Right lobe of liver (tissue), 6 donors: ENCODE data around the gene LRFN2. TPM values are rescaled to one million over a fixed set of nuclear protein-coding genes. Genes with fewer than 3 reads are reported as not detected.

Experiments
- ATAC-seq, 4 donors: fragments of 200-7000 bp; cut with Tn5 transposase; one replicate each; pipeline ENCODE4 v1.9.1; 2020; ENCODE audit warnings: mild to moderate bottlenecking in 4 of 4, moderate library complexity in 4 of 4
- DNase-seq, 3 donors: peaks; one replicate each; pipeline ENCODE4 v3.0.0-alpha.2; 2020
- H3K27ac ChIP-seq, 3 donors: fragments of 200-600 bp; one replicate each; pipeline ENCODE4 v1.8.0; 2022
- H3K27me3 ChIP-seq, 2 donors: fragments of 200-600 bp; one replicate each; pipeline ENCODE4 v1.8.0; 2022
- H3K36me3 ChIP-seq, 4 donors: fragments of 200-600 bp; sonication (generic) in 1 of 4; one replicate each; pipeline versions ENCODE4 v1.5.1 to v1.8.0; 2017 to 2022; ENCODE audit warnings: control low read depth in 1 of 4
- H3K4me1 ChIP-seq, 4 donors: fragments of 200-600 bp; sonication (generic) in 1 of 4; one replicate each; pipeline versions ENCODE4 v1.5.1 to v1.8.0; 2017 to 2022; ENCODE audit warnings: control low read depth in 1 of 4
- H3K4me3 ChIP-seq, 3 donors: fragments of 200-600 bp; one replicate each; pipeline ENCODE4 v1.8.0; 2022
- H3K9me3 ChIP-seq, 4 donors: fragments of 200-600 bp; sonication (generic) in 1 of 4; one replicate each; pipeline versions ENCODE4 v1.5.1 to v1.8.0; 2017 to 2022; ENCODE audit warnings: control low read depth in 1 of 4
- CTCF ChIP-seq, 4 donors: fragments of 200-600 bp in 3 of 4; fragments of 450-650 bp in 1 of 4; IDR thresholded peaks; one replicate each; pipeline versions ENCODE4 v1.5.1 to v1.8.0; 2016 to 2022; ENCODE audit warnings: antibody characterized with exemption in 4 of 4, mild to moderate bottlenecking in 2 of 4
- POLR2A ChIP-seq: fragments of 450-650 bp; IDR thresholded peaks from one replicate; pipeline ENCODE4 v1.6.1; 2017; ENCODE audit warnings: antibody characterized with exemption, mild to moderate bottlenecking
- WGBS: methylation state at CpG from one replicate; pipeline ENCODE4 v1.1.6; 2018; ENCODE audit warnings: low coverage, low lambda C conversion rate; ENCODE audit not compliant: insufficient coverage; ENCODE audit errors: missing lambda C conversion rate; 5-methylcytosine and 5-hydroxymethylcytosine counted together
- intact Hi-C, 2 donors: fragments of 100-400 bp; cut with DNase I; formaldehyde crosslinking; loops; one replicate each; pipeline versions ENCODE4 v1.11.2 to v1.14.1; 2022
- small RNA-seq, 2 experiments: library from RNA; depleted of rRNA; stranded (forward); fragments of <200 nt; gene quantifications; one replicate each; pipeline ENCODE3, GENCODE V24; 2016
- total RNA-seq, 6 experiments: library from RNA; depleted of rRNA in 2 of 6; stranded (reverse); fragments of >200 nt in 2 of 6; fragmentation: NEBNext Ultra II Directional in 3 of 6; extraction: Animal tissue kit (Norgen Biotek cat#: 25700) in 3 of 6; gene quantifications; one replicate each; pipeline versions ENCODE4 v1.1.0 to v1.2.4, GENCODE V29; 2016 to 2023
- donor health status: DM: no; HTN: yes; CAD: no.
- donor health status: DM: no; HTN: no; CAD: no.
- donor health status: DM: no; HTN: no; CAD: no.
- donor health status: DM: no; HTN: yes; CAD: no.
- donor health status: DM: no; HTN: yes; CAD: no.

LRFN2 gene
- total RNA-seq, 6 experiments from 2014 or later: 0.19 TPM; not detected in 5

DNA sequence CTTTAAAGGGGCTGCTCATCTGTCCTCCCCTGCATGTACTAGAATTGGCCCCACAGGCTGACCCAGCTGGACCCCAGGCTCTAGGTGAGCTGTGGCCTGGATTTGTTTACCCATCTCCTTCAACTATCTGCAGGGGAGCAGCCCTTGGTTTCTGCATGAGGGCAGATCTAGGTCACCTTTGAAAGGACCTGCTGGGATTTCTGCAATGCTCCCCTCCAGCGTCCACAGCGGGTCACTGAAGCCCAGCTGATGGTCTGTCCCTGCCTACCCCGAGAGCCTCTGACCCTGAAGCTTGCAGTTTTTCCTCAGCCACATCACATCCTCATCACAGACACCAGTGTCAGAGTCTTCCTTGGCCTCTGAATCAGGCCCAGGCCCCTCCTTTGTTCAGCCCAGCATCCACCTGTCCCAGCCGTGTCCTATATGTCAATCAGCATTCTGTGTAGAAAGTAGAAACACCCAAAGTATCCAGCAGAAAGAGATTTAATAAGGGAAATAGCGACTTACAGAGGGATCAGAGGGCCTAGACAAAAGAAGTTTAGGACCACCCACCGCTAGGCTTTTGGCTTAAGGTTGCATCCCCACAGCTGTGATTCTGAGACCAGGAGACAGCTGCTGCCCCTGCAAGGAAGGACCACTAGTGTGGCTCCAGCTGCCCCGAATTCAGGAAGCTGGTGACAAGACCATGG lies 243.1 kb downstream of the LRFN2 start:
- intact Hi-C loops: no loop called here
- no peak overlapping the region for H3K4me3 ChIP-seq
- H3K27ac ChIP-seq: no peak overlapping the region
- no peaks in the 10 kb centered on the region for H3K36me3 ChIP-seq
- no peak for TF ChIP-seq CTCF (IDR thresholded peaks at IDR 0.05)
- TF ChIP-seq POLR2A: no peak
- no peaks in the 10 kb centered on the region for H3K9me3 ChIP-seq
- WGBS: 69% methylated on average over 5 of the region's 7 CpGs
- ATAC-seq: no peak
- H3K4me1 ChIP-seq: no peaks in the 10 kb centered on the region
- H3K27me3 ChIP-seq: no peaks in the 10 kb centered on the region
- DNase-seq: no peak

DNA sequence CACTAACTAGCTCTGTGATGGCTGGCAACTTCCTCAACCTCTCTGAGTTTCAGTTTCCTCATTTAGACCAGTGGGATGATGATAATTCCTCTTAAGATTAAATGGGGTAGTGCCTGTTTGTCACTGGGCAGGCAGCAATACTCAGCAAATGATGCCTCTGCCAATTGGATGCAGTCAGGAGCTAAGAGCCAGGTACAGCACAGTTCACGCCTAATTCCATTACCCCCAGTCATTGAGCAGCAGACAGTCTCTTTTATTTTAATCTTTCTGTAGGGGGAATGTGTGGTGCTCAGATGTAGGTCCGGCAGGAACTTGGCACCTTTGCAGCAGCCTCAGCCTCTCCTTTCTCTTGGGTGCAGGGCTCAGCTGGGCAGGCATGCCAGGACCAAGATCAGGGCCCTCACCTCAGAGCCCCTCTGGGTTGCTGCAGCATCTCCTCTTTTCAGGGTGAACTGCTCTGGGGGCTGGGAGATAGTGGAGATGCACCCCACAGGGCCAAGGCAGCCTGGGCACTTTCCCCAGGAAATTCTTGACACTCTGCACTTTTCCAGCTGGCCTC lies 243.8 kb downstream of the LRFN2 start:
- ATAC-seq: no peak

DNA sequence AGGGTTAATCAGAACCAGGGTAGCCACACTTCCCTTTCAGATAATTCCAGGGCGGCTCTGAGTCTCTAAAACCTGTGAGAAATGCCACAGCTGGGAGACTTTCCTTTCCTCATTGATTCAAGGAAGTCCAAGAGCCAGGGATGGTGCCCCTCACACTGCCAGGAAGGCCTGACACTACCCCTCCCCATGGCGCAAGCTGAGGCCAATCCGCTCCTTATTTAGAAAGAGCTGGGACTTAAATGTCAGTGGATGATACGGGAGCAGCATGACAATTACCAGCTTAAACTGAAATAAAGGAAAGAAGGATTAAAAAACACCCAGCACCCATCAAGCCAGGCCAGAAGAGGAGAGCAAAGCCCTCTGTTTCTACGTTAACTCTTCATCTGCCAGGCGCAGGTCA lies 244.4 kb downstream of the LRFN2 start:
- H3K4me3 ChIP-seq: no peak overlapping the region
- intact Hi-C loops: no loop called here
- no peaks in the 10 kb centered on the region for H3K4me1 ChIP-seq
- no peaks in the 10 kb centered on the region for H3K36me3 ChIP-seq
- H3K27me3 ChIP-seq: no peaks in the 10 kb centered on the region
- no peaks in the 10 kb centered on the region for H3K9me3 ChIP-seq
- TF ChIP-seq POLR2A (no peak), CTCF (IDR thresholded peaks at IDR 0.05) (no peak)
- DNase-seq (no peak), ATAC-seq (no peak)
- 58% methylated on average over 5 of the region's 6 CpGs for WGBS
- no peak overlapping the region for H3K27ac ChIP-seq

More for the DNA sequence above, 243.8 kb downstream of the LRFN2 start:
- Histone ChIP-seq H3K36me3 (no peaks in the 10 kb centered on the region), H3K4me1 (no peaks in the 10 kb centered on the region), H3K27me3 (no peaks in the 10 kb centered on the region), H3K4me3 (no peak overlapping the region), H3K9me3 (no peaks in the 10 kb centered on the region), H3K27ac (no peak overlapping the region)
- intact Hi-C loops: no loop called here
- no peak for TF ChIP-seq CTCF (IDR thresholded peaks at IDR 0.05)
- no peak for TF ChIP-seq POLR2A
- no peak for DNase-seq
- no CpG with 5 or more reads among the region's 2 CpGs for WGBS

GRCh38 chr6:40341726-40342125 lies 245.4 kb downstream of the LRFN2 start:
- ATAC-seq (no peak), DNase-seq (no peak)
- Histone ChIP-seq H3K27ac (no peak overlapping the region), H3K36me3 (no peaks in the 10 kb centered on the region), H3K27me3 (no peaks in the 10 kb centered on the region), H3K4me3 (no peak overlapping the region), H3K4me1 (no peaks in the 10 kb centered on the region), H3K9me3 (no peaks in the 10 kb centered on the region)
- TF ChIP-seq CTCF (IDR thresholded peaks at IDR 0.05) (no peak), POLR2A (no peak)
- intact Hi-C loops: no loop called here
- 44% methylated on average over 1 of the region's 1 CpG for WGBS

Small RNAs within 50 kb of the gene (small RNA-seq; reads per million reads assigned to genes)
- 0 reads per million in 2 experiments for gene RNU6-250P
